Stimulated activated CD4-positive, alpha-beta T cell treated with anti-CD3 and anti-CD28 coated beads, Interleukin-2, amount 100 ng/mL, for 4 hours (primary cell): ENCODE measurements around the gene FPR1.

Experiments
- DNase-seq: peaks from one replicate; pipeline ENCODE4 v3.0.0-alpha.2; 2020; ENCODE audit warnings: low read depth

The FPR1 gene

GRCh38 chr19:51703575-51704515, 47.8 kb downstream of the FPR1 start:
- DNase-seq, result peak; percentile 97

GRCh38 chr19:51702825-51703574, 48.7 kb downstream of the FPR1 start:
- no peak for DNase-seq

DNA sequence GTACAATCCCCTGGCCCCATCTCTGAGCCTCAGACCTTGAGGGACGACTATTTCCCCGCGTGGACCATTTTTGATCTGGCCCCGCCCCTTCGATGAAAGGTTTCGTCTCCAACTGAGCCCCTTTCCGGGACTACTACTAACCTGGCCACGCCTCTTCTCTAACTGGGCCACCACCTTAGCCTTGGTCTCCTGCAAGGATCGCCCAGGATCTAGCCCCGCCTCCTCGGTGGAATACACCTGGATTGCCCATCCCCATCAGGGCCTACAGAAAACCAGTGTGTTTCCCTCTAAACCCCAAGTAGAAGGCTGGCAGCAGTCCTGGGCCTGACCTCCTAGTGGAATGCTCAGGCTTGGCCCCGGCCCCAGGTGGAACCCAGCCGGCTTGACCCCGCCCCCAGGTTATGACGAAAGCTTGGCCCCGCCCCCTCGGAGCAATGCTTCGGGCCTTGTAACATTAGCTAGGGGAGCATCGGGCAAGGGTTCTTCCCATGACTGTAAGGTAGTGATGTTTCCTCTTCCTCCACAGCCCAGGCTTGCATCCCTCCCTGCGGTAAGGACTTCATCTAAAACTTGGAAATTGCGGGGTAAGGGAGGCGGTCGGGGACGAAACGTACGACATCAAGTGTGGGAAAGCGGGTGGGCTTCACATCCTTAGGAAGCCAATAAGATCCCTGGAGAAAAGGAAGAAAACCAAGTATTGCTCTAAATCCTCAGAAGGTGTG, 49.4 kb downstream of the FPR1 start:
- peak; percentile 41 for DNase-seq

DNA sequence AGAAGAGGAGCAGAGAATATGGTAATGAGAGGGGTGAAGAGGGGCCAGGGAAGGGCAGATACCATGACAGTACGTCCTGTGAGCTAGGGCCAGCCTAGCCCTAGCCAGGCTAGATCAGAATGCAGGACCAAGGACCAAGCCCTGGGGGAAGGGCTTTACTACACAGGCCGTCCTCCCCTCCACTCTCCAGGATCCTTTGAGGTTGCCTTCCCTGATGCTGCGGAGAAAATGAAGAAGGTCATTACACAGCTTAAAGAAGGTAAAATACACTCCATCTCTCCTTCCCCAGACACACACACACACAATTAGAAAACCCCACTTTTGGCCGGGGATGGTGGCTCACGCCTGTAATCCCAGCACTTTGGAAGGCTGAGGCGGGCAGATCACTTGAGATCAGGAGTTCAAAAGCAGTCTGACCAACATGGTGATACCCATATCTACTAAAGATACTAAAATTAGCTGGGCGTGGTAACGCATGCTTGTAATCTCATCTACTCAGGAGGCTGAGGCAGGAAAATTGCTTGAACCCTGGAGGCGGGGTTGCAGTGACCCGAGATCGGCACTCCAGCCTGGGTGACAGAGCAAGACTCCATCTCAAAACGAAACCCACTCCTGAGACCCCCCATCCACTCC, 50.1 kb downstream of the FPR1 start:
- no peak for DNase-seq

- DNase-seq, result no peak
Measured at GRCh38 chr19:51699170-51699569, 52.5 kb downstream of the FPR1 start.

- DNase-seq, result no peak
Measured at GRCh38 chr19:51698296-51698695, 53.4 kb downstream of the FPR1 start.

GRCh38 chr19:51697169-51697776, 54.4 kb downstream of the FPR1 start:
- DNase-seq, result no peak

DNA sequence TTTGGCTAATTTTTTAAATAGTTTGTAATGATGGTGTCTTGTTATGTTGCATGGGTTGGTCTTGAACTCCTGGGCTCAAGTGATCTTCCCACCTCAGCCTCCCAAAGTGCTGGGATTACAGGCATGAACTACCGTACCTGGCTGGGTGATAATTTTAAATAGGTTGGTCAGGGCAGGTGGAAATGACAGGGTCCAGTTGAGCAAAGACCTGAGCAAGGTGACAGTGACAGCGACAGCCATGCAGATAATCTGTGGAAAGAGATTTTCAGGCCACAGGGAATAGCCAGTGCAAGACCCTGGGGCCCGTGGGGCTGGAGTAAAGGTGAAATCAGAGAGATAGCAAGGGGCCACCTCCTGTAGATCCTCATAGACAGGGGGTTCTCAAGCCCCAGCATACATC, 55.1 kb downstream of the FPR1 start:
- DNase-seq, result no peak
